Measurements from ENCODE around the gene BTF3L4.
"Not testable (repeated sequence)": the region's sequence is repeated elsewhere in the genome, so short reads cannot be mapped to it uniquely, and the experiment has no call there.

The BTF3L4 gene

DNA sequence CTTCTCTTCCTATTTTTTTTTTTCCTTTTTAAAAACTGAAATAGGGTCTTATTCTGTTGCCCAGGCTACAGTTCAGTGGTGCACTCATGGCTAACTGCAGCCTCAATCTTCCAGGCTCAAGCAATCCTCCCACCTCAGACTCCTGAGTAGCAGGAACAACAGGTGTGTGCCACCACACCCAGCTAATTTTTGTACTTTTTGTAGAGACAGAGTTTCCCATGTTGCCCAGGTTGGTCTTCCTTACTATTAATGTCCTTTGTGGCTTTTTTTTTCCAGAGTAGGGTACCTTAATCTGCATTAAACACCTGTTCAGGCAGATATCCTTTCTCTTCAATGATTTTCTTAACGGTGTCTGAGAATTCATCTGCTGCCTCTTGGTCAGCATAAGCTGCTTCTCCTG lies 18.2 kb upstream of the BTF3L4 start:
- Mint-ChIP-seq H3K9me3 (no peaks in the 10 kb centered on the region), H3K4me3 (no peak overlapping the region), H3K4me1 (ENCODE audit: low read depth in 2 of 2) (peaks cover 0 to 8% of the 10 kb centered on the region in 2 donors), H3K36me3 (ENCODE audit: insufficient read depth) (peaks cover 52% of the 10 kb centered on the region), H3K27ac (no peak overlapping the region), H3K27me3 (no peaks in the 10 kb centered on the region)
- DNase-seq (no peak), ATAC-seq (replicated peaks) (no peak)

DNA sequence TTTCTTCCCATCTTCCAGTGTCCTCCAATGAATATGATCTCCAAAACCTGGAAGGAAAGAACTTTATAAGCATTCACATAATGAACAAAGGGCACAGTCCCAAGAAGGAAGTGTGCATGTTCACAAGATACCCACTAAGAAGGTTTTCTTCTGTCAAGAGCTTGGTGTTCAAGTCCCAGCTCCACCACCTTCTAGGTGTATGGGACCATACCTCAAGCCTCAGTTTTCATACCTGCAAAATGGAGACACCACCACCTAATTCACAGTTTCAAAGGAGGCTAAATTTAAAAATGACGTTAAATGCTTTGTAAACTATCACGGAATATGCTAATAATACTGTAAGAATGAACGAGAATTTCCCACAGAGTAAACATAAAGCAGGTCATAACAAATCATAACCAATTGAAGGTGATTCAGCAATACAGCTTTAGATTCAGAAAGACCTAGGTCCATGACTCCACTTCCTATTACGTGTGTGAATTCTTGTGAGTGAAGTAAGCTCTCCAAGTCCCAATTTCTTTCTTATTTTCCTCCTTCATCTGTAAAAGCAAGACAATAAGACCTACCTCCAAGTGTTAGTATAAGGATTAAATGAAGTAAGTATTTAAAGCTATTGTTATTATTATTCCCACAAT lies 14.4 kb upstream of the BTF3L4 start:
- ATAC-seq (replicated peaks) (no peak), DNase-seq (no peak)
- Mint-ChIP-seq H3K4me3 (no peak overlapping the region), H3K9me3 (no peaks in the 10 kb centered on the region), H3K27me3 (no peaks in the 10 kb centered on the region), H3K36me3 (ENCODE audit: insufficient read depth) (peaks cover 46% of the 10 kb centered on the region), H3K27ac (no peak overlapping the region), H3K4me1 (ENCODE audit: low read depth in 2 of 2) (peaks cover 6 to 10% of the 10 kb centered on the region in 2 donors)

- H3K27ac Mint-ChIP-seq = no peak overlapping the region
Measured at GRCh38 chr1:52045236-52045635, 10.9 kb upstream of the BTF3L4 start.

GRCh38 chr1:52045666-52046195 lies 10.4 kb upstream of the BTF3L4 start:
- ATAC-seq (replicated peaks); H3K9me3 Mint-ChIP-seq; H3K27ac Mint-ChIP-seq; H3K4me3 Mint-ChIP-seq; DNase-seq; H3K27me3 Mint-ChIP-seq: not testable (repeated sequence)
- peaks cover 19% of the 10 kb centered on the region for H3K36me3 Mint-ChIP-seq (ENCODE audit: insufficient read depth)
- peaks cover 14 to 15% of the 10 kb centered on the region in 2 donors for H3K4me1 Mint-ChIP-seq (ENCODE audit: low read depth in 2 of 2)

More at GRCh38 chr1:52045236-52045635, 10.9 kb upstream of the BTF3L4 start:
- no peak for ATAC-seq (replicated peaks)
- H3K27me3 Mint-ChIP-seq = no peaks in the 10 kb centered on the region
- H3K9me3 Mint-ChIP-seq = no peaks in the 10 kb centered on the region
- DNase-seq = no peak
- H3K4me3 Mint-ChIP-seq = no peak overlapping the region
- peaks cover 24% of the 10 kb centered on the region for H3K36me3 Mint-ChIP-seq (ENCODE audit: insufficient read depth)
- H3K4me1 Mint-ChIP-seq (ENCODE audit: low read depth in 2 of 2) = peaks cover 12 to 15% of the 10 kb centered on the region in 2 donors

DNA sequence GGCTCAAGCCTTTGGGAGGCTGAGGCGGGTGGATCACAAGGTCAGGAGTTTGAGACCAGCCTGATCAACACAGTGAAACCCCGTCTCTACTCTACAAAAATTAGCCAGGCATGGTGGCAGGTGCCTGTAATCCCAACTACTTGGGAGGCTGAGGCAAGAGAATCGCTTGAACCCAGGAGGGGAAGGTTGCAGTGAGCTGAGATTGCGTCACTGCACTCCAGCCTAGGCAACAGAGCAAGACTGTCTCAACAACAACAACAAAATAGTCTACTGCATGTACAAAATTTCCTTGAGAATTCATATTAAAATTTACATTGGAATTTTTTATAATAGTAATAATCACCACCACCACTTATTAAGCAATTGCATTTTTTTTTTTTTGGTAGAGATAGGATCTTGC lies 6.8 kb upstream of the BTF3L4 start:
- DNase-seq; H3K4me3 Mint-ChIP-seq; H3K27me3 Mint-ChIP-seq; H3K9me3 Mint-ChIP-seq; ATAC-seq (replicated peaks); H3K27ac Mint-ChIP-seq: not testable (repeated sequence)
- Mint-ChIP-seq H3K36me3 (ENCODE audit: insufficient read depth) (peaks cover 19% of the 10 kb centered on the region), H3K4me1 (ENCODE audit: low read depth in 2 of 2) (peaks cover 25 to 27% of the 10 kb centered on the region in 2 donors)

- Mint-ChIP-seq H3K4me1 (ENCODE audit: low read depth in 2 of 2) (peaks cover 46 to 51% of the 10 kb centered on the region in 2 donors), H3K36me3 (ENCODE audit: insufficient read depth) (peaks cover 28% of the 10 kb centered on the region), H3K27me3 (no peaks in the 10 kb centered on the region), H3K9me3 (no peaks in the 10 kb centered on the region), H3K4me3 (peak overlapping the region; percentile 94 to 95), H3K27ac (no peak overlapping the region)
- ATAC-seq (replicated peaks) (no peak), DNase-seq (no peak)
Measured at GRCh38 chr1:52053862-52054261, 2.2 kb upstream of the BTF3L4 start.

DNA sequence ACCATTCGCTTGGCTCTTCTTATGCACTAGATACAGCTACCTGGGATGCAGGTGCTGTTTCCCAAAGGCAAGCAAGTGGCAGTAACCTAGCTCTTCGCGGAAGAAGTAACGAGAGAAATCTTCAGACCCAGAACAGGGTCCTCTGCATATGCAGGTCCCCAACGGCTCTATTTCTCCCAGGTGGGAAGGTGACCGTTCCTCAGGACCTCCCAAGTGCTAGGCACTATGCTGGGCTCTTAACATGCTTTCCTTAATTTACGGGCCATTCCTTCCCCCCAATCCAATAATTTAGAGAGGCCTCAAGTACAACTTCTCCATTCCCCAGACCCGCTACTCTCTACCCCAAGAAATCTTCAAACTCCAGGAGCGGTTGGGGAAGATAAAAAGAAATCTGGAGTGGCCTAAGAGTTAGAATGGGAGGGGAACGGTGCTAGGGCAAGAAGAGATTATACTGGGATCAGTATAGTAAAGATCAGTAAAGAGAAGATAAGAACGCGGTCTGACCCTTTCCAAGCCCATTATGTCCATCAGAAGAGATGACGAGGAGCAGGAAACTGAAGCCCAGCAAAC lies 1.5 kb upstream of the BTF3L4 start:
- Mint-ChIP-seq H3K9me3 (no peaks in the 10 kb centered on the region), H3K27me3 (no peaks in the 10 kb centered on the region), H3K4me1 (ENCODE audit: low read depth in 2 of 2) (peaks cover 50 to 52% of the 10 kb centered on the region in 2 donors), H3K27ac (peak overlapping the region; percentile 91 to 95), H3K36me3 (ENCODE audit: insufficient read depth) (peaks cover 28% of the 10 kb centered on the region), H3K4me3 (peak overlapping the region; percentile 94 to 95)
- no peak for DNase-seq
- no peak for ATAC-seq (replicated peaks)

GRCh38 chr1:52055066-52055865 lies 829 bp upstream of the BTF3L4 start, which contains the start of gene TXNDC12:
Gene TXNDC12 (minus strand): TSS chr1:52055191. CDS start chr1:52055096, 95 bp downstream.
- H3K4me1 Mint-ChIP-seq (ENCODE audit: low read depth in 2 of 2) = peaks cover 48 to 51% of the 10 kb centered on the region in 2 donors
- DNase-seq (peak; percentile 26 to 32 (median 30)), ATAC-seq (replicated peaks) (peak; percentile 20)
- no peaks in the 10 kb centered on the region for H3K27me3 Mint-ChIP-seq
- H3K27ac Mint-ChIP-seq = peak within 1 kb of the TSS; percentile 91 to 95
- peaks cover 28% of the 10 kb centered on the region for H3K36me3 Mint-ChIP-seq (ENCODE audit: insufficient read depth)
- H3K9me3 Mint-ChIP-seq = no peaks in the 10 kb centered on the region
- H3K4me3 Mint-ChIP-seq = peak within 1 kb of the TSS; percentile 94 to 95

DNA sequence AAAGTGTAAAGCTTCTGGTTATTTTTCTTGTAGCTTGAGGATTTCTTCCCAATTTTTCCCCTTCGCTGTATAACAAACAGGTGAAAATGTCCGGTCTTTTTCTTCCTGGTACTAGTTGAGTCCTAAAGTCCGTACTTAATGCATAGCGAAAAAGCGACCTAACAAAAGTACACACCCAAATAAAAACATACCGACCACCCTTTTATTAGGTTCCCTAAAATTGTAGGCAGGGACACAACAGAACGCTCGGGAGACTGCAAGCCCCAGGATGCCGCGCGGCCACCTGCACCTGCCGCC lies 281 bp upstream of the BTF3L4 start:
- Mint-ChIP-seq H3K36me3 (ENCODE audit: insufficient read depth) (peaks cover 29% of the 10 kb centered on the region), H3K27ac (peak overlapping the region; percentile 91 to 95), H3K27me3 (no peaks in the 10 kb centered on the region), H3K4me1 (ENCODE audit: low read depth in 2 of 2) (peaks cover 45 to 57% of the 10 kb centered on the region in 2 donors), H3K4me3 (peak overlapping the region; percentile 94 to 95), H3K9me3 (no peaks in the 10 kb centered on the region)
- ATAC-seq (replicated peaks) = no peak
- no peak for DNase-seq

DNA sequence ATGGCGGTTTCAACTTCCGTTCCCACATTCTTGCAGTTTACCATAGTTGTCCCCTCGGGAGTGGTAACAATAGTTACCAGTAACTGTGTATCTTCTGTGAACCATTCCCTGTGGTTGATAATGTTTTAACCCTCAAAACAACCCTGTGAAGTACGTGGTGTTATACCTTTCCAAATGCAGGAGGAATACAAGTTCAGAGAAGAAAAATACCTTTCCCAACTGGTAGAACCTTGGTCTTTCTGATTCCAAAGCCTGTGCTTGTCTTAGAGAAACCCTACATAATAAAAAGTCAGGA lies 789 bp downstream of the BTF3L4 start:
- Mint-ChIP-seq H3K9me3 (no peaks in the 10 kb centered on the region), H3K4me3 (peak overlapping the region; percentile 94 to 95), H3K27ac (peak overlapping the region; percentile 91 to 95), H3K4me1 (ENCODE audit: low read depth in 2 of 2) (peaks cover 43 to 55% of the 10 kb centered on the region in 2 donors), H3K36me3 (ENCODE audit: insufficient read depth) (peaks cover 33% of the 10 kb centered on the region), H3K27me3 (no peaks in the 10 kb centered on the region)
- DNase-seq (no peak), ATAC-seq (replicated peaks) (peak; percentile 31)

- peak overlapping the region; percentile 91 to 95 for H3K27ac Mint-ChIP-seq
- DNase-seq (no peak), ATAC-seq (replicated peaks) (no peak)
- peaks cover 41 to 54% of the 10 kb centered on the region in 2 donors for H3K4me1 Mint-ChIP-seq (ENCODE audit: low read depth in 2 of 2)
- peak overlapping the region; percentile 94 to 95 for H3K4me3 Mint-ChIP-seq
- H3K9me3 Mint-ChIP-seq = no peaks in the 10 kb centered on the region
- no peaks in the 10 kb centered on the region for H3K27me3 Mint-ChIP-seq
- peaks cover 37% of the 10 kb centered on the region for H3K36me3 Mint-ChIP-seq (ENCODE audit: insufficient read depth)
Measured at GRCh38 chr1:52057255-52057654, 1.2 kb downstream of the BTF3L4 start.

GRCh38 chr1:52057876-52058415 lies 1.9 kb downstream of the BTF3L4 start:
- peak overlapping the region; percentile 94 to 95 for H3K4me3 Mint-ChIP-seq
- H3K4me1 Mint-ChIP-seq (ENCODE audit: low read depth in 2 of 2) = peaks cover 42 to 52% of the 10 kb centered on the region in 2 donors
- DNase-seq = no peak
- no peaks in the 10 kb centered on the region for H3K27me3 Mint-ChIP-seq
- H3K27ac Mint-ChIP-seq = peak overlapping the region; percentile 9 to 91
- peaks cover 38% of the 10 kb centered on the region for H3K36me3 Mint-ChIP-seq (ENCODE audit: insufficient read depth)
- no peak for ATAC-seq (replicated peaks)
- no peaks in the 10 kb centered on the region for H3K9me3 Mint-ChIP-seq

GRCh38 chr1:52059321-52059720 lies 3.2 kb downstream of the BTF3L4 start:
- H3K4me3 Mint-ChIP-seq = no peak overlapping the region
- no peak overlapping the region for H3K27ac Mint-ChIP-seq

More at GRCh38 chr1:52059321-52059720, 3.2 kb downstream of the BTF3L4 start:
- Mint-ChIP-seq H3K9me3 (no peaks in the 10 kb centered on the region), H3K36me3 (ENCODE audit: insufficient read depth) (peaks cover 45% of the 10 kb centered on the region), H3K4me1 (ENCODE audit: low read depth in 2 of 2) (peaks cover 38 to 53% of the 10 kb centered on the region in 2 donors), H3K27me3 (no peaks in the 10 kb centered on the region)
- ATAC-seq (replicated peaks) (no peak), DNase-seq (no peak)
